Left lung (tissue), 10 donors: ENCODE data around the gene KIAA1671. TPM values are rescaled to one million over a fixed set of nuclear protein-coding genes. Genes with fewer than 3 reads are reported as not detected.

Source experiments
- ATAC-seq: fragments of 200-7000 bp; cut with Tn5 transposase; one replicate; pipeline ENCODE4 v1.9.1; 2020; ENCODE audit warnings: moderate library complexity
- DNase-seq, 4 donors: peaks; one replicate each; pipeline ENCODE4 v3.0.0-alpha.2; 2013 to 2020
- H3K27ac ChIP-seq, 2 donors: fragments of 200-600 bp; sonication (generic) in 1 of 2; one replicate each; pipeline versions ENCODE4 v1.5.0 to v1.8.0; 2020 to 2021
- H3K27me3 ChIP-seq, 2 donors: fragments of 200-600 bp; sonication (generic) in 1 of 2; one replicate each; pipeline versions ENCODE4 v1.5.0 to v1.8.0; 2020 to 2021
- H3K36me3 ChIP-seq, 2 donors: fragments of 200-600 bp; sonication (generic) in 1 of 2; one replicate each; pipeline versions ENCODE4 v1.5.0 to v1.8.0; 2020 to 2021
- H3K4me1 ChIP-seq, 2 donors: fragments of 200-600 bp; one replicate each; pipeline ENCODE4 v1.8.0; 2021
- H3K4me3 ChIP-seq, 2 donors: fragments of 200-600 bp; sonication (generic) in 1 of 2; one replicate each; pipeline versions ENCODE4 v1.5.0 to v1.8.0; 2020 to 2021; ENCODE audit warnings: mild to moderate bottlenecking in 1 of 2
- H3K9me3 ChIP-seq, 2 donors: fragments of 200-600 bp; sonication (generic) in 1 of 2; one replicate each; pipeline versions ENCODE4 v1.5.0 to v1.8.0; 2020 to 2021
- intact Hi-C, 2 donors: fragments of 100-400 bp; cut with DNase I; formaldehyde crosslinking; loops; one replicate each; pipeline versions ENCODE4 v1.11.2 to v1.14.2; 2022
- polyA plus RNA-seq, 6 donors: library from polyadenylated mRNA; unstranded; fragments of 120-200 nt; gene quantifications; one replicate each; pipeline ENCODE4 v1.2.1, GENCODE V29; 2013; ENCODE audit not compliant: insufficient read length in 6 of 6
- total RNA-seq, 2 donors: library from RNA; stranded (reverse); fragmentation: NEBNext Ultra II Directional; extraction: Animal tissue kit (Norgen Biotek cat#: 25700); gene quantifications; one replicate each; pipeline ENCODE4 v1.2.1, GENCODE V29; 2021
- TF ChIP-seq, protein P1 (sequence below), 2 donors: fragments of 200-600 bp; sonication (generic) in 1 of 2; IDR thresholded peaks; one replicate each; pipeline versions ENCODE4 v1.5.0 to v1.8.0; 2021; ENCODE audit warnings: antibody characterized with exemption in 2 of 2
- donor health status: DM: no; HTN: yes; CAD: no.
- donor health status: DM: no; HTN: no; CAD: no.

KIAA1671 gene
- total and polyA plus RNA-seq, 8 donors, result 19.4 to 35.0 (median 23.4) TPM

DNA sequence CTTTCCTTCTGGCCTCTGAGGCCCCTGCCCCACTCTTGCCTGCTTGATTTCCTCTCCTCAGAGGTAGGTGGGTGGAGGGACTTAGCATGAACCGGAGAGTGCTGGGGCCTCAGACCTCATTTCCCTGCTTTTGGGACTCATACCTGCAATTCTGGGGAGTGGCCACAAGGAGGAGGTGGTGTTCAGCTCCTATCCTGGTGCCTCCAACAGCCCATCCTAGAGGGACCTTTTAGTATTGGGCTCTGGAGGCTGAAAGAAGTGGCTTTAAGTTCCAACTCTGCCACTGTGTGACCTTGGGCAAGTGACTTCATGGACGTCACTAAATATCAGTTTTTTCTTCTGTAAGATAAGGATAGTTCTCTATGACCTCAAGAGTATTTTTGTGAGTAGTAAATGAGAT, 98.6 kb downstream of the KIAA1671 start:
- TF ChIP-seq, protein P1, sequence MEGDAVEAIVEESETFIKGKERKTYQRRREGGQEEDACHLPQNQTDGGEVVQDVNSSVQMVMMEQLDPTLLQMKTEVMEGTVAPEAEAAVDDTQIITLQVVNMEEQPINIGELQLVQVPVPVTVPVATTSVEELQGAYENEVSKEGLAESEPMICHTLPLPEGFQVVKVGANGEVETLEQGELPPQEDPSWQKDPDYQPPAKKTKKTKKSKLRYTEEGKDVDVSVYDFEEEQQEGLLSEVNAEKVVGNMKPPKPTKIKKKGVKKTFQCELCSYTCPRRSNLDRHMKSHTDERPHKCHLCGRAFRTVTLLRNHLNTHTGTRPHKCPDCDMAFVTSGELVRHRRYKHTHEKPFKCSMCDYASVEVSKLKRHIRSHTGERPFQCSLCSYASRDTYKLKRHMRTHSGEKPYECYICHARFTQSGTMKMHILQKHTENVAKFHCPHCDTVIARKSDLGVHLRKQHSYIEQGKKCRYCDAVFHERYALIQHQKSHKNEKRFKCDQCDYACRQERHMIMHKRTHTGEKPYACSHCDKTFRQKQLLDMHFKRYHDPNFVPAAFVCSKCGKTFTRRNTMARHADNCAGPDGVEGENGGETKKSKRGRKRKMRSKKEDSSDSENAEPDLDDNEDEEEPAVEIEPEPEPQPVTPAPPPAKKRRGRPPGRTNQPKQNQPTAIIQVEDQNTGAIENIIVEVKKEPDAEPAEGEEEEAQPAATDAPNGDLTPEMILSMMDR (IDR thresholded peaks at IDR 0.05), result peak in 1 of 2 donors; percentile 15
- peaks cover 0 to 8% of the 10 kb centered on the region in 2 donors for H3K9me3 ChIP-seq
- ATAC-seq, result no peak
- DNase-seq, result no peak
- intact Hi-C loops, result loop anchor here in 1 of 2 donors (10.0 kb wide), 1 partner anchor 106 kb away; the partner anchor contains the start of gene LHFPL7
- no peaks in the 10 kb centered on the region for H3K27me3 ChIP-seq
- H3K36me3 ChIP-seq, result no peaks in the 10 kb centered on the region
- H3K27ac ChIP-seq, result no peak overlapping the region
- no peaks in the 10 kb centered on the region for H3K4me1 ChIP-seq
- H3K4me3 ChIP-seq, result no peak overlapping the region

- Histone ChIP-seq H3K27me3 (no peaks in the 10 kb centered on the region), H3K27ac (no peak overlapping the region), H3K4me1 (no peaks in the 10 kb centered on the region), H3K4me3 (no peak overlapping the region), H3K9me3 (peaks cover 0 to 8% of the 10 kb centered on the region in 2 donors), H3K36me3 (no peaks in the 10 kb centered on the region)
- ATAC-seq, result no peak
- no peak for DNase-seq
- TF ChIP-seq, protein P1 (IDR thresholded peaks at IDR 0.05), result no peak
- intact Hi-C loops, result loop anchor here in 1 of 2 donors (10.0 kb wide), 1 partner anchor 107 kb away; the partner anchor contains the start of gene LHFPL7
Measured at GRCh38 chr22:25051983-25052710, 99.6 kb downstream of the KIAA1671 start.

GRCh38 chr22:25053153-25053805, 100.8 kb downstream of the KIAA1671 start:
- intact Hi-C loops, result loop anchor here in 1 of 2 donors (10.0 kb wide), 1 partner anchor 108 kb away; the partner anchor contains the start of gene LHFPL7
- no peak for ATAC-seq

GRCh38 chr22:25054943-25055511, 102.5 kb downstream of the KIAA1671 start:
- Histone ChIP-seq H3K4me3 (no peak overlapping the region), H3K27me3 (no peaks in the 10 kb centered on the region), H3K27ac (no peak overlapping the region), H3K36me3 (no peaks in the 10 kb centered on the region), H3K9me3 (peaks cover 0 to 8% of the 10 kb centered on the region in 2 donors), H3K4me1 (no peaks in the 10 kb centered on the region)
- intact Hi-C loops, result loop anchor here in 1 of 2 donors (10.0 kb wide), 1 partner anchor 110 kb away; the partner anchor contains the start of gene LHFPL7
- DNase-seq, result no peak
- TF ChIP-seq, protein P1 (IDR thresholded peaks at IDR 0.05), result no peak
- ATAC-seq, result no peak

More at GRCh38 chr22:25053153-25053805, 100.8 kb downstream of the KIAA1671 start:
- TF ChIP-seq, protein P1 (IDR thresholded peaks at IDR 0.05), result no peak
- H3K9me3 ChIP-seq, result peaks cover 0 to 8% of the 10 kb centered on the region in 2 donors
- DNase-seq, result no peak
- H3K27me3 ChIP-seq, result no peaks in the 10 kb centered on the region
- H3K4me1 ChIP-seq, result no peaks in the 10 kb centered on the region
- H3K36me3 ChIP-seq, result no peaks in the 10 kb centered on the region
- H3K27ac ChIP-seq, result no peak overlapping the region
- H3K4me3 ChIP-seq, result no peak overlapping the region
